Vagina (tissue), 2 donors: ENCODE data around the gene HFM1.
"Not testable (repeated sequence)": the region's sequence is repeated elsewhere in the genome, so short reads cannot be mapped to it uniquely, and the experiment has no call there.

Source experiments
- CTCF ChIP-seq, 3 experiments: fragments of 450-650 bp in 2 of 3; fragments of 200-600 bp in 1 of 3; sonication (generic) in 1 of 3; IDR thresholded peaks; one replicate each; pipeline ENCODE4 v1.5.1; 2017 to 2019; ENCODE audit warnings: antibody characterized with exemption in 3 of 3, mild to moderate bottlenecking in 2 of 3, moderate library complexity in 2 of 3
- POLR2A ChIP-seq, 2 donors: fragments of 450-650 bp; IDR thresholded peaks; one replicate each; pipeline ENCODE4 v1.6.1; 2017; ENCODE audit warnings: antibody characterized with exemption in 2 of 2, mild to moderate bottlenecking in 2 of 2, moderate library complexity in 2 of 2

GRCh38 chr1:91422523-91422922, 17.9 kb upstream of the HFM1 start:
- not testable (repeated sequence) for TF ChIP-seq POLR2A, CTCF (IDR thresholded peaks at IDR 0.05)
